HG02588 (cell line): ENCODE measurements around the gene LATS2.
"Not testable (repeated sequence)": the region's sequence is repeated elsewhere in the genome, so short reads cannot be mapped to it uniquely, and the experiment has no call there.

Source experiments
- ATAC-seq: cut with Tn5 transposase; IDR thresholded peaks from one replicate; pipeline ENCODE4 v1.9.1; 2021; ENCODE audit warnings: mild to moderate bottlenecking, moderate library complexity; ENCODE audit not compliant: unreplicated experiment

Gene LATS2

DNA sequence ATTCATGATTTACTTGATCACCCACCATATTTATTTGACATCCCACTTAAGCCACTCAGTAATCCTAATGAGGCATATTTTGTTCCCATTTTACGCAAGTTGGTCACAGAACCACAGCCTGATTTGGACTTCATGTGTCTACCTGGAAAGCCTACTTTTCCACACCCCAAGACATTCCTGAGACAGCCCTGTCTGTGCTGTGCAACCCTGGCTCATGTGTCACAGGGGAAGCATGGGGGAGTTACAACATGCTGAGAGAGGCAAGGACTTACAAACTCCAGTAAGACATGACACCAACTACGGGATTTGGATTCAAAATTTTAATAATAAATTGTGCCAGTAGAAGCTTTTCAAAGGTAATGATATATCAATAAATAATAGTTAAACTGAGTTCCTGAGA is 88.7 kb downstream of the LATS2 start:
- ATAC-seq, result no peak

DNA sequence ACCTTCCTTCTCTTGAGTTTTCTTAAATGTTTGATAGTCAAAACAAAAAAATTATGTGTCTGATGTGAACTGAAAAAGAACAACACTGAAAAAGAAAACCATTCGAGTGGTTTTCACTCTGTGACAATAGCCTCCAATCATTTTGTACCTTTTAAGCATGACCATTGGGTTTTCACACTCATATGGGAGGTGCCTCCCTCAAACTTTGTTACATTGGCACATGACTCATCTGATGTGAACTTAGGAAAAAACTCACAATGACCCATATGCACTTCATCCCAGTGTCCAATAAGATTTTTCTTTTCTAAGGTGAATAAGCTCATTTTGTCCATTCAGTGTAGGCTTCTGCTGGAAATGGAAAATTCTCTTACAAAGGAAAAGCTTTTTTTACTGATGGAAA is 92.2 kb downstream of the LATS2 start:
- ATAC-seq, result no peak

DNA sequence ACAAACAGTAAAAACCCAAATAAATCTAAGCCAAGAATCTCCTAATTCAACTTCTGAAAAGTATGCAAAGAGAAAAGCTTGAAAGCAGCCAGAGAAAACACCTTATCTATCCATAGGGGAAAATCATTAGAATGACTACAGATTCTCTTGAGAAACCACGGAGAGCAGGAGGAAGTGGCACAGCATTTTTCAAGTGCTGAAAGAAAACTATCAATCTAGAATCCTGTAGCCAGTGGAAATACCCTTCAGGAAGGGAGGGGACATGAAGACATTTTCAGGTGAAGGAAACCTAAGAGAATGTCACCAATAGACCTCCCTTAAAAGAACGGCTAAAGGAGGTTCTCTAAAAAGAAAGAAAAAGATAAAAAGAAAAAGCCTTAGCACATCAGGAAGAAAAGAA is 92.6 kb downstream of the LATS2 start:
- ATAC-seq, result no peak

DNA sequence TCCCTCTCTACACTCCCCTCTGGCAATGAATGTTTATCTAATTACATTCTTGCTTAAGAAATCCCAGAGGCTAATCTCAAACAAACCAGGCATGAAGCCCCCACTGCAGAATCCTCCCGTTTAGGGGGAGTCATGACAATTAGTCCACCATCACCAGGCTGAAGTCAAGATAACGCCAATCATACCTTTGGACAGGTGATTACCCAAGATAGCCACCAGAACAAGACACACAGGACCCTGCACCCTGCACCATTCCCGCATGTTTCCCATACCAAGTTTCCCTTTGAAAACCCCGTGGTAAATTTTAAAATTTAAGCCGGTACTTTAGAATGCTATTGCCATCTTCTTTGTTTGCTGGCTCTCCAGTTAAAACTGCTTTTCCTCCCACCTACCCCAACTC is 94.0 kb downstream of the LATS2 start:
- ATAC-seq, result no peak

- no peak for ATAC-seq
These were observed 96.5 kb downstream of the LATS2 start for GRCh38 chr13:20964904-20965303.

DNA sequence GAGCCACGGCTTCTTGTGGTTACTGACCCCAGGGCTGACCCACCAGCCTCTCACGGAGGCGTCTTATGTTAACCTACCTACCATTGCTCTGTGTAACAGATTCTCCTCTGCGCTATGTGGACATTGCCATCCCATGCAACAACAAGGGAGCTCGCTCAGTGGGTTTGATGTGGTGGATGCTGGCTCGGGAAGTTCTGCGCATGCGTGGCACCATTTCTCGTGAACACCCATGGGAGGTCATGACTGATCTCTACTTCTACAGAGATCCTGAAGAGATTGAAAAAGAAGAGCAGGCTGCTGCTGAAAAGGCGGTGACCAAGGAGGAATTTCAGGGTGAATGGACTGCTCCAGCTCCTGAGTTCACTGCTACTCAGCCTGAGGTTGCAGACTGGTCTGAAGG is 99.7 kb downstream of the LATS2 start:
- not testable (repeated sequence) for ATAC-seq

GRCh38 chr13:20960663-20961309 is 100.6 kb downstream of the LATS2 start:
- no peak for ATAC-seq

DNA sequence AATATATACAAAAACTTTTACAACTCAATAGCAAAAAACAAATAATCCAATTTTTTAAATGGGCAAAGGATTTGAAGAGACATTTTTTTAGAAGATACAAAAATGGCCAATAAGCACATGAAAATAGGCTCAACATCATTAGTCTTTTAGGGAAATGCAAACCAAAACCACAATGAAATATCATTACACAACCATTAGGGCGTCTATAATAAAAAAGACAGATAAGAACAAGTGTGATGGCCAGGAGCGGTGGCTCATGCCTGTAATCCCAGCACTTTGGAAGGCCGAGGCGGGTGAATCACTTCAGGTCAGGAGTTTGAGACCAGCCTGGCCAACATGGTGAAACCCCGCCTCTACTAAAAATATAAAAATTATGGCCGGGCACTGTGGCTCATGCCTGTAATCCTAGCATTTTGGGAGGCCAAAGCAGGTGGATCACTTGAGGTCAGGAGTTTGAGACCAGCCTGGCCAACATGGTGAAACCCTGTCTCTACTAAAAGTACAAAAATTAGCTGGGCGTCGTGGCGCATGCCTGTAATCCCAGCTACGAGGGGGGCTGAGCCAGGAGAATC is 104.3 kb downstream of the LATS2 start:
- not testable (repeated sequence) for ATAC-seq

DNA sequence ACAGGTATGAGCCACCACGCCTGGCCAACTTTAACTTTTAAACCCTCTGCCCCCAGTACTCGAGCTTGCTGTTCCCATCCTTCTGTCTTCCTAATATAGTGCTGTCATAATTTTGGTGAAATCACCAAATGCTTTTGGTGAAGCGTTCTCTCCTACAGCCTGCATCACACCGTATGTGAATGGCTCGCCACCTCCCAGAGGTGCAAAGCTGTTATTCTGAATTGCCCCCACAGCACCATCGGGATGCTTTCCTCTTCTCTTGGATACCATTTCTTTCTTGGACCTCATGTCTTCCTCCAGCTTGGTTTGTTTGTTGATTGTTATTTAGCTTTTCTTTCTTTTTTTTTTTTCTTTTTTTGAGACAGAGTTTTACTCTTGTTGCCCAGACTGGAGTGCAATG is 105.9 kb downstream of the LATS2 start:
- ATAC-seq, result no peak

DNA sequence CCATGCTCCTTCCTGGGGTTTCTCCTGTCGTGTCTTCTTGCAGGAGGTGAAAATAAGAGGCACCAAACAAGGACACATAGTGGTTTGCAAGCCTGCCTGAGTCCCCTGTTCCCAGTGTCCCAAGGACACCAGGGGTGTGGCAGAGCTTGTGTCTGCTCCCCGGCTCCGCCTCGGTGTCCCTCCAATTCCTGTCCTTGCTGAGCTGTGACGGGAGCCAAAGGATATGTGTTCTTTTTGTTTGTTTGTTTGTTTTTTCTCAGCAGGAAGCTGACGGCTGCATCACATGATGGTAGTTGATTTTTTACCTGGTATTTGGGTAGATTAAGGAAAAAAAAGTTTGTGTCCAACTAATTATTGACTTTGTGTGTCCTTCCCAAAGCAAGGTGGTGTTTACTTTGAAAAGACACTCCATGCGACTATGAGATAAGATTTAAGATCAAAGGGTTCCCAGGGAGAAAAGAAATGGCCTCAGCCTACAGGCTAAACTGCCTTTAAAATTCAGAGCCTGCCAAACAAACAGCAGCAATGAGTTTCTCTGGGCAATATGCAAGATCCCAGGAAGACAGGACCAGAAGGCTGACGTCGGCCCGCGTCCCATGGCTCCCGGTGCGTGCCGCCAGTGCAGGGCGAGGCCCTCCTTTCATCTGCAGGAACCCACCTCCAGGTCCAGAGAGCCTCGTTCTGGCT is 108.0 kb downstream of the LATS2 start:
- ATAC-seq, result no peak

DNA sequence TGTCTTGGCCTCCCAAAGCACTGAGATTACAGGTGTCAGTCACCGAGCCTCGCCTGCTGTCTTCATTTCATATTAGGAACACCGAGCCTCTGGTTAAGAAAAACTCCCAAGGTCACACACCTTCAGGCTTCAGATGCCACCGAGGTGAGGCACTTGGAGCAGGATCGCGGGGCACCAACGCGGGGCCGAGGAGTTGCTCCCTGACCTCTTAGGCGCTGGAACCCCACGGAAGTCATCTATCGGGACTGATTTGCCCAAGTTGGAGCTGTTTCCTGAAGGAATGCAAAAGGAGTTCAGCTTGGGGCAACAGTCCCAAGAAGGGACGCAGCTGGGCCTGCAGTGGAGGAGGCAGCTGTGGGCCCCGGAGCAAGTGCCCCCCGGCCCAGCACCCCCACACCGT is 108.5 kb downstream of the LATS2 start:
- ATAC-seq, result no peak

GRCh38 chr13:20948001-20948400 is 113.4 kb downstream of the LATS2 start:
- not testable (repeated sequence) for ATAC-seq

DNA sequence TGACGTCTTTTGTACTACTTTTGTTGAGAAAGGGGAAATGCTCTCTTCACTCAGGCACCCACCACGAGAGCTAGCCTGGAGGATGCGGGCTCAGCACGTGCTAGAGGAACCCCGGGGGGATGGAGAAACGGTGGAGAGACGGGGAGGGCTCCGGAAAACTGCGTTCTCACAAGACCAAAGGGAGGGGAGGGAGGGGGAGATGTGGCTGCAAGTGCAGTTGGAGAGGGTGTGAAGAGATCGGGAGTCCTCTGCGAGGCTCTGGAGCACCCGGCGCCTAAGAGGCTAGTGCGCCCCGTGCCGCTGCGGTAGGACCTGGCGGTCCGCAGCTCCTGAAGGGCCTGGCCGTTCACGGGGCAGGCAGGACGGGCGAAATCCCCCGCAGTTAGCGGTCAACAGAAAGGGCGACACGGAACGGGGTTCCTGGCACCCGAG is 115.4 kb downstream of the LATS2 start:
- ATAC-seq, result no peak

DNA sequence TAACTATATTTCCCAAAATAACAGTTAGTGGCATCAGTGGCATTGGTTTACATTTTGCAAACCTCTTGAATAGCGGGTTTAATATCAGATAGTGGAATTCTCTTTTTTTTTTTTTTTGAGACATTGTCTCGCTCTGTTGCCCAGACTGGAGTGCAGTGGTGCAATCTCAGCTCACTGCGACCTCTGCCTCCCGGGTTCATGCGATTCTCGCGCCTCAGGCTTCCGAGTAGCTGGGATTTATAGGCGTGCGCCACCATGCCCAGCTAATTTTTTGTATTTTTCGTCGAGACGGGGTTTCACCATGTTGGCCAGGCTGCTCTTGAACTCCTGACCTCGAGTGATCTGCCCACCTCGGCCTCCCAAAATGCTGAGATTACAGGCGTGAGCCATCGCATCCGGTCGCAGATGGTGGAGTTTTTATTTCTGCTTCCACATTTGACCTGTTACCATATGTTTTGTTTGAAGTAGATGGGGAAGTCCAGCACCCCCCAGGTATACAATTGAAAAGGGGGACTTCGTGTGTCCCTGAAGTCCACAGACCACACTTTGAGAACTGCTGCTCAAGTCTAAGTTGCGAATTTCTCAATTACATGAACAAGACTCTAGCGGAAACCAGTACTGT is 118.3 kb downstream of the LATS2 start:
- no peak for ATAC-seq

GRCh38 chr13:20940511-20940910 is 120.9 kb downstream of the LATS2 start:
- ATAC-seq, result not testable (repeated sequence)

GRCh38 chr13:20940083-20940482 is 121.3 kb downstream of the LATS2 start:
- no peak for ATAC-seq

DNA sequence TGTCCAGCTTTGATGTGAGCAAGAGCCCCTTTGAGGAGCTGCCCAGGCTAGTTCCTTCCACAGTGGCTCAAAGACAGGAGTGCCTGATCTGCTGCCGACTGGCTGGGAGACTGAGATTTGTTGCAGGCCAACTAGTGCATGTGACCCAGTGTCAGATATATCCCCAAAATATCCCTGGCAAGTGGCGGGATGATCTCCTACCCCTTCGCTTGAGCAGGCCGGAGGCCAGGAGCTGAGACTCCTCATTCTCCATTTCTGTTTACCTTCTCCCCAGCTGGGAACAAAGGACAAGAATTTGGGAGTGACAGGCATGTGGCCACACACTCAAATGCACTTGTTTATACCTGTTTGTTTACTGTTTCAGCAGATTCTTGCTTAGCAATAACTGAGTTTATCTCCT is 121.7 kb downstream of the LATS2 start:
- no peak for ATAC-seq

DNA sequence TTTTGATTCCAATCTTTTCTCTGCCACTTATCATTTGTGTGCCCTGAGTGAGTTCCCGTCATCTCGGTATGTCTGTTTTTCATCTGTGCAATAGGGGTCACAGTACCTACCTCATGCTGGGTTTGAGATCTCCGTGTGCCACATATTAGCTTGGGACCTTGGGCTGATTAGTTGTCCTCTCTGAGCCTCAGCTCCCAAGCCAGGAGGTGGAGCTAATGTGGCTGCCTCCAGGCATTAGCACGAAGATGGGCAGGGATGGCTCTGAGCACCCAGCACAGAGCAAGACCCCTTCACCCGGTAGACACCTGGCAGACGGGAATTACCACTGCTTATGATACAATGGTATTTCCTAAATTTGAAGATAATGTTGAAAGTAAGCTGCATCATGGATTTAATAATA is 123.1 kb downstream of the LATS2 start:
- ATAC-seq, result no peak

DNA sequence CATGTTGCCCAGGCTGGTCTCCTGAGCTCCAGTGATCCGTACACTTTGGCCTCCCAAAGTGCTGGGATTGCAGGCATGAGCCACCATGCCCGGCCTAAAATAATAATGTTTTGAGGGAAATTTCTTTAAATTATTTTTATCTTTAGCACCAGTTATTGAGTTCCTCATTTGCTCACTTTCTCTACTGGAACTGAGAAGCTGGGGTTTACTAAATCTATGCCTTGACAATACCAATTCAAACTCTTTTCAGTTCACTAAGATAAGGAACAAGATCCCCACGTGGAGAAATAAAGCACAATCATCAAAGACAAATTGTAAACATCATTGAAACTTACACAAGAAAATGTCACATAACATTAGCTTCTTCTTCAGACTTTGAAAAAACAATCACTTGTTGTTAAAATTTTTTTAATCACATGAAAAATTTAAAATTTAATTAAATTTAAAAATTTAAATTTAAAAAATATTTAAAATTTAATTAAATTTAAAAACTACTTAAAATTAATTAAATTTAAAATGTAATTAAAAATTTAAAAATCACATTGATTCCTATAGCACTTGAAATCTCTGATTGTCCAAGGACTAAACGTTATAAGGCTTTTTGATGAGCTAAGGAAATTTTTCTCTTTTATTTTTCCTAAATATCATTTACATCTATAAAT is 133.7 kb downstream of the LATS2 start:
- no peak for ATAC-seq

GRCh38 chr13:20925395-20925790 is 136.0 kb downstream of the LATS2 start:
- ATAC-seq, result not testable (repeated sequence)

GRCh38 chr13:20924758-20925394 is 136.5 kb downstream of the LATS2 start:
- no peak for ATAC-seq
